CD4-positive, CD25-positive, alpha-beta regulatory T cell (primary cell): ENCODE results near the gene JPH2. TPM values are rescaled to one million over a fixed set of nuclear protein-coding genes. Genes with fewer than 3 reads are reported as not detected.

Experiments used
- ATAC-seq, 2 donors: fragments of 150-1000 bp; cut with Tn5 transposase; one replicate each; pipeline ENCODE4 v1.10.0; 2021; ENCODE audit warnings: low read depth in 2 of 2, moderate number of reproducible peaks in 2 of 2, moderate library complexity in 1 of 2
- DNase-seq, 3 donors: peaks; one replicate each; pipeline versions ENCODE4 v3.0.0 to v3.0.0-alpha.2; 2012 to 2022; ENCODE audit warnings: mixed read lengths in 1 of 3
- H3K27ac ChIP-seq: one replicate; pipeline ENCODE4 v1.7.0; 2013; ENCODE audit warnings: mild to moderate bottlenecking, low read length; ENCODE audit not compliant: insufficient read depth, poor library complexity, severe bottlenecking
- H3K27me3 ChIP-seq: one replicate; pipeline ENCODE4 v1.7.0; 2013; ENCODE audit warnings: low read length; ENCODE audit not compliant: control insufficient read depth, insufficient read depth
- H3K36me3 ChIP-seq: one replicate; pipeline ENCODE4 v1.7.0; 2013; ENCODE audit warnings: mild to moderate bottlenecking, low read length, moderate library complexity; ENCODE audit not compliant: control insufficient read depth, insufficient read depth
- H3K4me1 ChIP-seq: 2 replicates; pipeline ENCODE4 v1.7.0; 2013; ENCODE audit warnings: mild to moderate bottlenecking, low read length; ENCODE audit not compliant: insufficient read depth, control insufficient read depth, poor library complexity, severe bottlenecking
- H3K4me3 ChIP-seq: one replicate; pipeline ENCODE4 v1.7.0; 2013; ENCODE audit warnings: low read depth, mild to moderate bottlenecking, low read length, moderate library complexity
- H3K9me3 ChIP-seq, 2 experiments: 1 replicate in 1 of 2; 2 replicates in 1 of 2; pipeline ENCODE4 v1.7.0; 2013; ENCODE audit warnings: low read length in 2 of 2, mild to moderate bottlenecking in 1 of 2, moderate library complexity in 1 of 2; ENCODE audit not compliant: control insufficient read depth in 2 of 2
- H3K27ac Mint-ChIP-seq, 3 donors: one replicate each; pipeline ENCODE4 v1.8.0; 2020 to 2022; ENCODE audit warnings: mild to moderate bottlenecking in 3 of 3, mixed read lengths in 3 of 3, moderate library complexity in 2 of 3
- H3K27me3 Mint-ChIP-seq: one replicate; pipeline ENCODE4 v1.8.0; 2022; ENCODE audit warnings: mild to moderate bottlenecking, mixed read lengths
- H3K36me3 Mint-ChIP-seq: one replicate; pipeline ENCODE4 v1.8.0; 2020; ENCODE audit warnings: mixed read lengths
- H3K4me1 Mint-ChIP-seq, 4 donors: one replicate each; pipeline ENCODE4 v1.8.0; 2020 to 2022; ENCODE audit warnings: mixed read lengths in 4 of 4, mild to moderate bottlenecking in 1 of 4
- H3K4me3 Mint-ChIP-seq, 4 donors: one replicate each; pipeline ENCODE4 v1.8.0; 2020 to 2022; ENCODE audit warnings: mild to moderate bottlenecking in 4 of 4, mixed read lengths in 4 of 4, moderate library complexity in 3 of 4
- H3K9me3 Mint-ChIP-seq, 7 donors: one replicate each; pipeline ENCODE4 v1.8.0; 2020 to 2022; ENCODE audit warnings: mixed read lengths in 7 of 7, mild to moderate bottlenecking in 3 of 7, moderate library complexity in 2 of 7
- polyA plus RNA-seq, 4 donors: library from polyadenylated mRNA; unstranded; fragments of 300-500 nt; fragmentation: Illumina TruSeq; gene quantifications; one replicate each; pipeline ENCODE4 v1.2.3, GENCODE V29; 2021
- total RNA-seq: library from RNA; stranded (reverse); gene quantifications from one replicate; pipeline ENCODE4 v1.2.3, GENCODE V29; 2022

The JPH2 gene
- total and polyA plus RNA-seq, 5 donors from 2014 or later: not detected

- Mint-ChIP-seq H3K36me3 (peaks cover 45% of the 10 kb centered on the region), H3K4me3 (no peak overlapping the region), H3K27ac (no peak overlapping the region), H3K4me1 (peaks cover 41 to 73% (median 53%) of the 10 kb centered on the region in 4 donors), H3K9me3 (no peaks in the 10 kb centered on the region), H3K27me3 (no peaks in the 10 kb centered on the region)
- H3K27ac ChIP-seq: no peak overlapping the region
- H3K4me3 ChIP-seq: no peak overlapping the region
- peaks cover 19% of the 10 kb centered on the region for H3K4me1 ChIP-seq
- H3K27me3 ChIP-seq: no peaks in the 10 kb centered on the region
- no peaks in the 10 kb centered on the region for H3K9me3 ChIP-seq
- no peak for ATAC-seq
- DNase-seq: no peak
- H3K36me3 ChIP-seq: peaks cover 65% of the 10 kb centered on the region
These were observed 17.3 kb upstream of the JPH2 start for GRCh38 chr20:44204156-44204831.

GRCh38 chr20:44203161-44203560 lies 16.2 kb upstream of the JPH2 start:
- DNase-seq (no peak), ATAC-seq (no peak)
- no peak overlapping the region for H3K4me3 ChIP-seq
- peaks cover 8% of the 10 kb centered on the region for H3K4me1 ChIP-seq
- H3K36me3 ChIP-seq: peaks cover 74% of the 10 kb centered on the region
- Mint-ChIP-seq H3K4me3 (no peak overlapping the region), H3K4me1 (peaks cover 36 to 68% (median 45%) of the 10 kb centered on the region in 4 donors), H3K36me3 (peaks cover 49% of the 10 kb centered on the region), H3K9me3 (no peaks in the 10 kb centered on the region), H3K27me3 (no peaks in the 10 kb centered on the region), H3K27ac (no peak overlapping the region)
- no peaks in the 10 kb centered on the region for H3K27me3 ChIP-seq
- H3K9me3 ChIP-seq: no peaks in the 10 kb centered on the region
- no peak overlapping the region for H3K27ac ChIP-seq

GRCh38 chr20:44200983-44201382 lies 14.0 kb upstream of the JPH2 start:
- H3K4me3 ChIP-seq: no peak overlapping the region
- DNase-seq: no peak
- H3K27ac Mint-ChIP-seq: peak overlapping the region in 1 of 3 donors; percentile 27
- H3K4me1 ChIP-seq: peaks cover 4% of the 10 kb centered on the region
- peaks cover 24 to 47% (median 29%) of the 10 kb centered on the region in 4 donors for H3K4me1 Mint-ChIP-seq
- H3K36me3 ChIP-seq: peaks cover 90% of the 10 kb centered on the region
- H3K9me3 Mint-ChIP-seq: no peaks in the 10 kb centered on the region
- no peak for ATAC-seq
- no peaks in the 10 kb centered on the region for H3K27me3 Mint-ChIP-seq
- H3K9me3 ChIP-seq: no peaks in the 10 kb centered on the region
- H3K27ac ChIP-seq: no peak overlapping the region
- peaks cover 59% of the 10 kb centered on the region for H3K36me3 Mint-ChIP-seq
- no peak overlapping the region for H3K4me3 Mint-ChIP-seq
- H3K27me3 ChIP-seq: no peaks in the 10 kb centered on the region

DNA sequence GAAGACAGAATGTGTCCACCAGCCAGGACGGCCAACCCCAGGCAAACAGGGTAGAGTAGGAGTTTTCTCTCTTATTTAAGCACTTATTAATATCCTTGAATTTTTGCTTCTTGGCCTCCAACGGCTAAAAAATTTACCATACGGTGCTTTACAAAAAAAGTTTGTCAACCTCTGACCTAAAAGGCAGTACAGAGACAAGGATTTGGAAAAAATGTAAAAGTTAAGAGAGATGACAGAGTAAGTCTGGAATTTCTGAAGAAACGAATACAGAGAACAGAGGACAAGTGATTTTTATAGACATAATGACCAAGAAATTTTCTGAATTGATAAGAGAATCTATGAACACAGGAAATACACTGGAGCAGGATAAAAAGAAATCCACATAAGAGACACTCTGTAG lies 13.4 kb upstream of the JPH2 start:
- Mint-ChIP-seq H3K36me3 (peaks cover 58% of the 10 kb centered on the region), H3K9me3 (no peaks in the 10 kb centered on the region), H3K27ac (no peak overlapping the region), H3K27me3 (no peaks in the 10 kb centered on the region), H3K4me1 (peaks cover 24 to 45% (median 31%) of the 10 kb centered on the region in 4 donors), H3K4me3 (peak overlapping the region in 1 of 4 donors; percentile 21)
- Histone ChIP-seq H3K4me3 (no peak overlapping the region), H3K4me1 (peaks cover 4% of the 10 kb centered on the region), H3K27ac (no peak overlapping the region), H3K36me3 (peaks cover 85% of the 10 kb centered on the region), H3K9me3 (no peaks in the 10 kb centered on the region), H3K27me3 (no peaks in the 10 kb centered on the region)
- ATAC-seq (no peak), DNase-seq (no peak)

DNA sequence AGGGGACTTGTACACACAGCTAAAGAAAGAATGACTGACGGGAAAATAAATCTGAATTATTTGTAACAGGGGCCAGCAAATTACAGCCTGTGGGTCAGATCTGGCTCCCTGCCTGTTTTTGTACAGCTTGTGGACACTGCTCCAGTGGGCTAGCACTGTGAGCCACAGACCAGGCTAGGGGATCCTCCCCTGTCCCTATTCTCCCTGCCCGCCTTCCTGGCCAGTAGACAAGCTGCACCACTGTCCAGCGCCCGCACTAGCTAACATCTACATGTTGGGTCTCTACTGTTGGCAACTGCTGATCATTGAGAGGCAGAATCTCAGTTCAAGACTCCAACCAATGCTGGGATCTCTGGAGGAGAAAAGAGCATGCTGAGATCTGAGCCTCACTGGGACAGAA lies 12.9 kb upstream of the JPH2 start:
- ATAC-seq (no peak), DNase-seq (no peak)
- H3K4me3 ChIP-seq: no peak overlapping the region
- Mint-ChIP-seq H3K4me1 (peaks cover 24 to 42% (median 29%) of the 10 kb centered on the region in 4 donors), H3K27me3 (no peaks in the 10 kb centered on the region), H3K4me3 (peak overlapping the region in 1 of 4 donors; percentile 21), H3K9me3 (no peaks in the 10 kb centered on the region), H3K27ac (peak overlapping the region; percentile 21 to 94 (median 48)), H3K36me3 (peaks cover 56% of the 10 kb centered on the region)
- no peaks in the 10 kb centered on the region for H3K9me3 ChIP-seq
- H3K36me3 ChIP-seq: peaks cover 80% of the 10 kb centered on the region
- peaks cover 4% of the 10 kb centered on the region for H3K4me1 ChIP-seq
- H3K27ac ChIP-seq: no peak overlapping the region
- no peaks in the 10 kb centered on the region for H3K27me3 ChIP-seq

GRCh38 chr20:44198872-44199271 lies 11.9 kb upstream of the JPH2 start:
- no peaks in the 10 kb centered on the region for H3K27me3 ChIP-seq
- Mint-ChIP-seq H3K4me1 (peaks cover 20 to 38% (median 27%) of the 10 kb centered on the region in 4 donors), H3K27ac (peak overlapping the region in 1 of 3 donors; percentile 61), H3K27me3 (no peaks in the 10 kb centered on the region), H3K36me3 (peaks cover 50% of the 10 kb centered on the region), H3K9me3 (no peaks in the 10 kb centered on the region), H3K4me3 (no peak overlapping the region)
- no peaks in the 10 kb centered on the region for H3K9me3 ChIP-seq
- H3K4me3 ChIP-seq: no peak overlapping the region
- H3K36me3 ChIP-seq: peaks cover 72% of the 10 kb centered on the region
- peak; percentile 82 to 85 for ATAC-seq
- no peak overlapping the region for H3K27ac ChIP-seq
- peaks cover 4% of the 10 kb centered on the region for H3K4me1 ChIP-seq
- peak in 1 of 3 donors; percentile 80 for DNase-seq

GRCh38 chr20:44196271-44196670 lies 9.3 kb upstream of the JPH2 start:
- Mint-ChIP-seq H3K36me3 (peaks cover 35% of the 10 kb centered on the region), H3K4me3 (no peak overlapping the region), H3K4me1 (peaks cover 2 to 22% (median 16%) of the 10 kb centered on the region in 4 donors), H3K27ac (no peak overlapping the region), H3K9me3 (no peaks in the 10 kb centered on the region), H3K27me3 (no peaks in the 10 kb centered on the region)
- Histone ChIP-seq H3K9me3 (no peaks in the 10 kb centered on the region), H3K4me1 (no peaks in the 10 kb centered on the region), H3K27me3 (no peaks in the 10 kb centered on the region), H3K27ac (no peak overlapping the region), H3K36me3 (peaks cover 51% of the 10 kb centered on the region), H3K4me3 (no peak overlapping the region)
- DNase-seq: peak in 1 of 3 donors; percentile 27
- ATAC-seq: no peak

GRCh38 chr20:44195605-44196004 lies 8.6 kb upstream of the JPH2 start:
- Histone ChIP-seq H3K36me3 (peaks cover 45% of the 10 kb centered on the region), H3K9me3 (no peaks in the 10 kb centered on the region), H3K4me1 (no peaks in the 10 kb centered on the region), H3K27ac (no peak overlapping the region), H3K27me3 (no peaks in the 10 kb centered on the region), H3K4me3 (no peak overlapping the region)
- Mint-ChIP-seq H3K27me3 (peaks cover 4% of the 10 kb centered on the region), H3K36me3 (peaks cover 31% of the 10 kb centered on the region), H3K4me3 (no peak overlapping the region), H3K27ac (peak overlapping the region in 1 of 3 donors; percentile 36), H3K4me1 (peaks cover 0 to 15% (median 12%) of the 10 kb centered on the region in 4 donors), H3K9me3 (no peaks in the 10 kb centered on the region)
- DNase-seq (no peak), ATAC-seq (no peak)
